Measurements from ENCODE around the gene HSPG2. TPM values are rescaled to one million over a fixed set of nuclear protein-coding genes. Genes with fewer than 3 reads are reported as not detected.

Gene HSPG2
- total RNA-seq, 2 donors from 2014 or later = 148 to 152 TPM

DNA sequence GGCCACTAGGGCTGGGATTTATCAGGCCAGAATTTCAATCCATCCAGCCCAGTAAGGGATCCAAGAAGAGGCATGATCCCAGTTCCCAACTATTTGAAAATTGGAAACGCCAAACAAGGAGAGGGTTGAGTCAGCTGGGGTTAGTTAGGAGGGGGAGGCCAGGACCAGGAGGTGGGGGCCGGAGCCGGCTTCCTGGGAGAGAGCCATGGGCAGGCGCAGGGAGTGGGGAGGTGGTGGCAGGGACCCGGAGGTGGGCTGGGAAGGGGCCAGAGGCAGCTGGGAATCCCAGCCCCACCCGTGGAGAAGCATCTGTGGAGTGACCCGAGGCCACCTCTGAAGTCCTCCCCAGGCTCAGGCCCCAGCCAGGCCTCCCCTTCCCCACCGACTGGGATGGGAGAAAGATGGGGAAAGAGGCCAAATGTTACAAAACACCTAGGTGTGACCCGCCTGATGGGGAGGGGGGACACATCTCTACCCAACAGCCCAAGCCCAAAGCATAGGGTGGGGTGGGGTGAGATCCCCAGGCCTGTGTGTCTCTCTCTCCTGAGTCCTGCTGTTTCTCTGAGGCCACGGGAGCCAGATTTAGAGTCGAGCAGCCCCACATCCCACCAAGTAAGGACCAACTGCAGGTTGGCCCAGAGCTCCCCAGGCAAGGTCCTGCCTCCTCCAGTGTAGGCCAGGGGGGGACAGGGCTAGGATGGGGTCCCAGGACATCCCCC is 10.1 kb downstream of the HSPG2 start:
- Histone ChIP-seq H3K9me3 (no peaks in the 10 kb centered on the region), H3K4me3 (no peak overlapping the region), H3K27me3 (no peaks in the 10 kb centered on the region), H3K4me1 (peaks cover 36% of the 10 kb centered on the region), H3K36me3 (no peaks in the 10 kb centered on the region), H3K27ac (peak overlapping the region; percentile 88), H3K9ac (ENCODE audit: low read depth in 2 of 2, low read length in 2 of 2) (peak overlapping the region; percentile 57 to 88)
- TF ChIP-seq, protein P1, sequence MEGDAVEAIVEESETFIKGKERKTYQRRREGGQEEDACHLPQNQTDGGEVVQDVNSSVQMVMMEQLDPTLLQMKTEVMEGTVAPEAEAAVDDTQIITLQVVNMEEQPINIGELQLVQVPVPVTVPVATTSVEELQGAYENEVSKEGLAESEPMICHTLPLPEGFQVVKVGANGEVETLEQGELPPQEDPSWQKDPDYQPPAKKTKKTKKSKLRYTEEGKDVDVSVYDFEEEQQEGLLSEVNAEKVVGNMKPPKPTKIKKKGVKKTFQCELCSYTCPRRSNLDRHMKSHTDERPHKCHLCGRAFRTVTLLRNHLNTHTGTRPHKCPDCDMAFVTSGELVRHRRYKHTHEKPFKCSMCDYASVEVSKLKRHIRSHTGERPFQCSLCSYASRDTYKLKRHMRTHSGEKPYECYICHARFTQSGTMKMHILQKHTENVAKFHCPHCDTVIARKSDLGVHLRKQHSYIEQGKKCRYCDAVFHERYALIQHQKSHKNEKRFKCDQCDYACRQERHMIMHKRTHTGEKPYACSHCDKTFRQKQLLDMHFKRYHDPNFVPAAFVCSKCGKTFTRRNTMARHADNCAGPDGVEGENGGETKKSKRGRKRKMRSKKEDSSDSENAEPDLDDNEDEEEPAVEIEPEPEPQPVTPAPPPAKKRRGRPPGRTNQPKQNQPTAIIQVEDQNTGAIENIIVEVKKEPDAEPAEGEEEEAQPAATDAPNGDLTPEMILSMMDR (IDR thresholded peaks at IDR 0.05) = no peak
- intact Hi-C loops (cut with DNase I) = no loop called here
- DNase-seq = no peak

DNA sequence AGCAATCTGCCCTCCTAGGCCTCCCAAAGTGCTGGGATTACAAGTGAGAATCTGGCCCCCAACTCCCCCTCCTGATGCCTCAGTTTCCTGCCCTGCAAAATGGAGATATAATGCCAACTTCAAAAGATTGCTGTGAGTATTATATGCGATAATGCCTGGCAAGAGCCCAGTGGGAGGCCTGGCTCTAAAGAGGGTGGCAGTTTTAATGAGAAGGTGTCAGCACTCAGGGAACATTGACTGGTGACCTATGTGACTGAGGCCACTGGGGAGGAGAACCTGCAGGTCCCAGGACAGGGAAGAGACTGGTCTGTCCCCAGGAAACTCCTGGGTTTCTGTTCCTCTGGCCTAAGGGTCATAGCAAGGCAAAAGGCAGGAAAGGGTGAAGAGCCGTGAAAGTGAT is 11.0 kb downstream of the HSPG2 start:
- Histone ChIP-seq H3K4me1 (peaks cover 28% of the 10 kb centered on the region), H3K4me3 (no peak overlapping the region), H3K9ac (ENCODE audit: low read depth in 2 of 2, low read length in 2 of 2) (peak overlapping the region in 1 of 2 donors; percentile 48), H3K36me3 (no peaks in the 10 kb centered on the region), H3K9me3 (no peaks in the 10 kb centered on the region), H3K27me3 (no peaks in the 10 kb centered on the region), H3K27ac (peak overlapping the region; percentile 88)
- intact Hi-C loops (cut with DNase I) = no loop called here
- TF ChIP-seq, protein P1 (IDR thresholded peaks at IDR 0.05) = no peak
- DNase-seq = no peak

DNA sequence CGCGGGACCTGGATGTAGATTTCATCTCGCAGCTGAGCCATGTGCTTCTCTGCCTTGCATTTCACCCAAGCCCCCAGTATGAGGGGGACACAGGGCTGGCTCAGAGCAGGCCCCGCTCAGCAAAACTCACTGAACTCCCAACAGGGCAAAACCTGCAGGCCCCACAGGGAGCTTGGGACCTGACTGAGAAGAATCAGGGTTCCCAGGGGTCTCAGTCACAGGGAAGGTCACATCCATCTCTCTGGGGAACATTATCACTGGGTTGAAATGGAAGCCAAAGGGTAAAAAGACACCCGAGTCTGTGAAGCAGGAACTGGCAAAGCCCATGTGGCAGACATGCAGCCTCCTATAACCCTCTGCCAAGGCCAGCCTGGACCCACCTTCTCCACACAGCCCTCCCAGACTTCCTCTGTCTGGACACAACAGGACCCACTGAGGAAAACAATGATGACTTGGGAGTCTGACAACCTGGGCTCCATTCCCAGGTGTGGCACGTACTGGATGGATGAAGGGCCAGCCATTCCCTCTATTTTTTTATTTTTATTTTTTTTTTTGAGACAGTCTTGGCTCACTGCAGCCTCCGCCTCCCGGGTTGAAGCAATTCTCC is 11.7 kb downstream of the HSPG2 start:
- Histone ChIP-seq H3K27me3 (no peaks in the 10 kb centered on the region), H3K9ac (ENCODE audit: low read depth in 2 of 2, low read length in 2 of 2) (peak overlapping the region in 1 of 2 donors; percentile 66), H3K36me3 (no peaks in the 10 kb centered on the region), H3K9me3 (no peaks in the 10 kb centered on the region), H3K27ac (peak overlapping the region; percentile 88), H3K4me1 (peaks cover 28% of the 10 kb centered on the region), H3K4me3 (no peak overlapping the region)
- TF ChIP-seq, protein P1 (IDR thresholded peaks at IDR 0.05) = no peak
- intact Hi-C loops (cut with DNase I) = no loop called here
- no peak for DNase-seq

GRCh38 chr1:21924503-21925005 is 12.6 kb downstream of the HSPG2 start:
- DNase-seq = no peak
- Histone ChIP-seq H3K9me3 (no peaks in the 10 kb centered on the region), H3K4me3 (no peak overlapping the region), H3K36me3 (no peaks in the 10 kb centered on the region), H3K27me3 (no peaks in the 10 kb centered on the region), H3K9ac (ENCODE audit: low read depth in 2 of 2, low read length in 2 of 2) (peak overlapping the region in 1 of 2 donors; percentile 66), H3K27ac (peak overlapping the region; percentile 88), H3K4me1 (peaks cover 28% of the 10 kb centered on the region)
- intact Hi-C loops (cut with DNase I) = no loop called here
- TF ChIP-seq, protein P1 (IDR thresholded peaks at IDR 0.05) = no peak

DNA sequence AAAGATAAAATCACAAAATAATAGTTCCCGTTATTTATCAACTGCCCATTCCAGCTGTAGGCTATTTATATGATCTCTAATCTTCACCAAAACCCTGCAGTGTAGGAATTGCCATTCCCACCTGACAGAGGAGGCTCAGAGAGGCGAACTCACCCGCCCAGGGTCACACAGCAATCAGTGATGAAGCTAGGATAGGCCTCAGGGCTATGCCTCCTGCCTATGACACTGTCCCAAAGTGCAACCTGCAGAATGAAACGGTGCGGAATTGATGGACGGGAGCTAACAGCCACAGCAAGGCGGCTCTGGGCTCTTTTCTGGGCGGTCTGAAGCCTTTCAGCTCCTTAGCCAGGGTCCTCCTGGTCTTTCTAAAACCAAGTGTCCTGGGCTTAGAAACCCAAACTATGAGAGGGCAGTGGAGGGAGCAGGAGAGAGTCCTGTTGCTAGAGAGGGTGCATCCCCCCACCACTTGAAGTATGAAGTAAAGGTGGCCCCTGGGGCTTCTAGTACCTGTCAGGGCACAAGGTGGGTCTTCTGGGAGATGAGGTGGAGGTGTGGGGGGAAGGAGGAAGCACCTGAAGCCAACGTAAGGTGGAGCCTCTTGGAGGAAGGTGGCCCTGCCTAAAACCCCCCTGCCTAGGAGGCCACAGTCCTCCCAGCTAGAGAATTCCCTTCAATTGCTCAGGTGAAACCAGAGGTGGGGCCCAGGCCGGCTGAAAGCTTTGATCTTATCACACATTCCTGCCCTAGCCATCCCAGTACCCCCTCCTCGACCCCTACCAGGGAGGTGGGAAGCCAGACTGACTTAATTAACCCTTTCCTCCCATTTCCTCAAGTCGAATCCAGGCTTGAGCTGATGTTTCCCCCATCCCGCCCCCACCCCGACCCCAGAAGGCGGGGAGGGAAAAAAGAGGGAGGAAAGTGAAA is 14.8 kb downstream of the HSPG2 start:
- Histone ChIP-seq H3K9ac (ENCODE audit: low read depth in 2 of 2, low read length in 2 of 2) (peak overlapping the region in 1 of 2 donors; percentile 34), H3K4me3 (no peak overlapping the region), H3K27me3 (no peaks in the 10 kb centered on the region), H3K4me1 (peaks cover 20% of the 10 kb centered on the region), H3K9me3 (no peaks in the 10 kb centered on the region), H3K27ac (no peak overlapping the region), H3K36me3 (no peaks in the 10 kb centered on the region)
- TF ChIP-seq, protein P1 (IDR thresholded peaks at IDR 0.05) = no peak
- DNase-seq = no peak
- intact Hi-C loops (cut with DNase I) = no loop called here

Measured in colonic mucosa (tissue), 4 donors.